Measurements from ENCODE around the gene TXK. TPM values are rescaled to one million over a fixed set of nuclear protein-coding genes. Genes with fewer than 3 reads are reported as not detected.

Gene TXK
- total RNA-seq (ENCODE audit: low replicate concordance) = 0.25 and 0.90 TPM in 2 replicates

DNA sequence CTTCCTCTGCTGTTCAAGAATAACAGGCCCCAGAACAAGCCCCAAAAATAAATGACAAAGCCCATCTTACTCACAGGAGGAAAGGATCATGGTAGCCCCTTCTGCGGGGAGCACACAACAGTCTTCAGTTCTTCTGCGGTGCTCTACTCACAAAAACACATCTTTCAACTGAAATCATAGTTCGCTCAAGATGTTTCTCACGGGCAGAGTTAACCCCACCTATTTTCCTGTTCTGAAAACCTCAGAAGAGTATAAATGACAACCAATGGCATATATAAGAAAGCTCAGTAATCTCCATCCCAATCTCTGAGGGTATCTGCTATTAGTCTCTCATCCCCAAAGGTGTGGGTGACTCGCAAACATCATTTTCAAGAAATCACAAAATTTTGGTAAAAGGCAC lies at the start of gene TXK:
TXK (minus strand) TSS at position 170 of the 400 bp plus-strand sequence; CDS start at position 90, 80 bp downstream.
- TF ChIP-seq CTCF (IDR thresholded peaks at IDR 0.05; ENCODE audit: insufficient read depth, low read length) = no peak
- DNase-seq (ENCODE audit: low read depth) = no peak
- no peak within 1 kb of the TSS for H3K4me3 ChIP-seq (ENCODE audit: low read depth, low read length)

DNA sequence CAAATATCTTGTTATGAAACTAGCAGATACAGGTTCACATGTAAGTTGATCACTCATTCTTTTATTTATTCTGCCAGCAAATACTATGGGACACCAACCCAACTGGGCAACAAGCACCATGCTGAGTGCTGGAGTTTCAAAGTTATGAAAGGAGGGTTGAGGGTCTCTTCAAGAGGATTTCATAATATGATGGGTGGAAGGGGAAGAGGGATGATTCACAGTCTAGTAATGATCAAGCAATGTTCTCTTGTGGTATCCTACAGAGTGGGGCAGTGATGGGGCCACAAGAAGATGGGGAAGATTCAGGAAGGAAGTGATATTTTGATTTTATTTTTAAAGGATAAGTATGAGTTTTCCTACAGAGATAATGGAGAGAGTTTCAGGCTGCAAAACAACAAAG lies 46.2 kb upstream of the TXK start:
- DNase-seq (ENCODE audit: low read depth) = no peak
- no peak for TF ChIP-seq CTCF (IDR thresholded peaks at IDR 0.05; ENCODE audit: insufficient read depth, low read length)
- no peak overlapping the region for H3K4me3 ChIP-seq (ENCODE audit: low read depth, low read length)

- no peak for DNase-seq (ENCODE audit: low read depth)
- H3K4me3 ChIP-seq (ENCODE audit: low read depth, low read length) = no peak overlapping the region
- no peak for TF ChIP-seq CTCF (IDR thresholded peaks at IDR 0.05; ENCODE audit: insufficient read depth, low read length)
These were observed 44.9 kb upstream of the TXK start for GRCh38 chr4:48178931-48179330.

DNA sequence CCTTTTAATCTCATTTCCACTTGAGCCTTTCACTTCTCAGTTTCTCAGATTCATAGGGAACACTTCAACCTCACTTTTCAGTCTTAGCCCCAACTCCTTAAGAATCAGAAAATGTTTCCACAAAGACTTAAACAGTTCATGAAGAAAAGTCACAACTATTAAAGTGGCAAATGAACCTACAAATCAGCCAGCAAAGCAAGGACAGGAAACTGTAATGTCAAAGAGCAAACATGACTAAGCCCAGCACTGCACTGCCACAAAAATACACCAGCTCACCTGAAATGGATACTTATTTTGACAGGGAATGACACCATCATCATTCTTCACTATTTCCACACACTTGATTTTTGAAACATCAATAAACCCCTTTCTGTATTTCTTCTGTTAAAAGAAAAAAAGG lies 41.8 kb upstream of the TXK start:
- H3K4me3 ChIP-seq (ENCODE audit: low read depth, low read length) = no peak overlapping the region
- TF ChIP-seq CTCF (IDR thresholded peaks at IDR 0.05; ENCODE audit: insufficient read depth, low read length) = no peak
- no peak for DNase-seq (ENCODE audit: low read depth)

- no peak for DNase-seq (ENCODE audit: low read depth)
- no peak overlapping the region for H3K4me3 ChIP-seq (ENCODE audit: low read depth, low read length)
- no peak for TF ChIP-seq CTCF (IDR thresholded peaks at IDR 0.05; ENCODE audit: insufficient read depth, low read length)
These were observed 41.3 kb upstream of the TXK start for GRCh38 chr4:48175328-48175727.

DNA sequence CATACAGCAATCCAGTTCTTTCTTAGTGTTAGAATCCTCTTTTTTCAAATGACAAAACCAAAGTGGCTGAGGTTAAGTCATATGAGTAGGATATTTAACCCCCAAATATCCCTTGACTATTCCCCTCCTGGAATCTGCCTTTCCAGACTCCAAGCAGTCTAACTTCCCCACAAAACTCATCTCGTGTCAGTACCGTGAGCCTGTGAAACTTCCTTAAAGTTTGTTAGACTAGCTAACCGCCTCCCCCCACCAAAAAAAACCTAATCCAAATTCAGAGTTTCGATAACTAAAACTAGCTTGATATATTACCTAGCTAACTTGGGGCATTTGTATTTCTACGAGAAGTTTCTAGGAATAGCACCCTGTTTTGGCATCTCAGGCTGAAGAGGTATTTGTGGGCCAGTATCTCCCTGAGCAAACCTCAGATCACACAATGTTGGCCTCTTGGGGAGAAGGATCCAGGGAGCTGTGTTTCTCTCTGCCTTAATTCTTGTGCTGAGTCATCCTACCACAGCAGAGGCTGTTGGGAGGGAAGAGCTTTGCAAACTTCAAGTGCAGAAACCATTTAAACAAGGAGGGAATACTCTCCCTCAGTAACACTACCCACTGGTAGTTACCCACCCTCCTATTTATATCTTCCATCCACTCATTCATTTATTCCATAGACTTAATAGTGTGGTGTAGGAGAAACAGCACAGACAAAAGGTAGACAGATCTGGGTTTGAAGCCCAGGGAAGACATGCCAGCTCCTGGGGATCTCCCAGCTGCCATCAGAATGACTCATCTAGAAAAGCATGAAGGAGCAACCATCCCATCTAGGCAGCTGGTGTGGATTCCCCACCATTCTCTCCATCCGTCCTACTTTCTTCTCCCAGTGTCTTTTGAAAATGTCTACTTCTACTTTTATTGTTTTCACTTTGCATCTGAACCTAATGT lies 39.3 kb upstream of the TXK start:
- peak; percentile 74 for DNase-seq (ENCODE audit: low read depth)
- H3K4me3 ChIP-seq (ENCODE audit: low read depth, low read length) = no peak overlapping the region
- TF ChIP-seq CTCF (IDR thresholded peaks at IDR 0.05; ENCODE audit: insufficient read depth, low read length) = no peak

Data from fibroblast of the aortic adventitia (primary cell).